Hematopoietic multipotent progenitor cell treated with erythropoietin and hydrocortisone succinate and interleukin-3 and kit ligand, for 8 days (in vitro differentiated cells): ENCODE data around the gene SPINK9.

Experiments used
- DNase-seq: peaks from one replicate; pipeline ENCODE4 v3.0.0-alpha.2; 2015

Gene SPINK9

DNA sequence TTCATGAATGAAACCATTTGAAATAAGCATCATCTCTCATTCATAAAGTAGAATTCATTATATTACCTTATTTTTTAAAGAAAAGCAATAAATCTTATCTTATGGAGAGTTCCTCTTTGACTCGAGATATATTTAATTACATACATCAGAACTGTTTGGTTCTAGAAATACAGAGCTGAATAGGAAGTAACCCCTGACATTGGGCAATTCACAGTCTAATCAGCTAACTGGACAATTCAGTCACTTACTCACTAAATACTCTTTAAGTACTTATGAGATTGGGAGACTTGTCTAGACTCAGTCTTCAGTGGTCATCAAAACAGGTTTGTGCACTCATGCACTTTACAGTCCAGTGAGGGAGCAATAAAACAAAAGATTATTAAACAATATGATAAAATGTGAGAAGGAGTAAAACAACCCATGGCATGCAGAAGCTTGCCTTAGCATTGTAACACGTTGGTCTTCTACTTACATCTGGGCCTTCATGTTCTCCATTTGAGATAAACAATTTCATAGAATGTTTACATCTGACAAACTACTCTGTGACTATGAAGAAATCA, 36.9 kb downstream of the SPINK9 start:
- no peak for DNase-seq

DNA sequence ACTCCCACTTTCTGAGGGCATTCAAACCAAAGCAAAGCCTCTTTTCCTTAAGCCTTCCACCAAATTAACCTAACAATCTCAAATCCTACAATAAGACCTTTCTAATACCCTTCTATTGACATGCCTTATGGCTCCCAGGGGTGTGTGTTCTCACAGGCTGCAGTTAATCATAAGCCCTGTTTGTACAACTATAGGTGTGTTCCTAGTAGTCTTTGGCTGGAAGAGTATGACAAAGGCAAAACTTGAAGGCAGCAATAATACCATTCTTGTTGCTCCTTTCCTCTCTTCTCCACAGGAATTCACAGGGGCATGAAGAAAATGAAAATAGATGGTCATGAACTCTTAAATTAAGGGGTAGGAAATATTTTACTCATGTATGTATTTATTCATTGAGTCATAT, 37.5 kb downstream of the SPINK9 start:
- no peak for DNase-seq

DNA sequence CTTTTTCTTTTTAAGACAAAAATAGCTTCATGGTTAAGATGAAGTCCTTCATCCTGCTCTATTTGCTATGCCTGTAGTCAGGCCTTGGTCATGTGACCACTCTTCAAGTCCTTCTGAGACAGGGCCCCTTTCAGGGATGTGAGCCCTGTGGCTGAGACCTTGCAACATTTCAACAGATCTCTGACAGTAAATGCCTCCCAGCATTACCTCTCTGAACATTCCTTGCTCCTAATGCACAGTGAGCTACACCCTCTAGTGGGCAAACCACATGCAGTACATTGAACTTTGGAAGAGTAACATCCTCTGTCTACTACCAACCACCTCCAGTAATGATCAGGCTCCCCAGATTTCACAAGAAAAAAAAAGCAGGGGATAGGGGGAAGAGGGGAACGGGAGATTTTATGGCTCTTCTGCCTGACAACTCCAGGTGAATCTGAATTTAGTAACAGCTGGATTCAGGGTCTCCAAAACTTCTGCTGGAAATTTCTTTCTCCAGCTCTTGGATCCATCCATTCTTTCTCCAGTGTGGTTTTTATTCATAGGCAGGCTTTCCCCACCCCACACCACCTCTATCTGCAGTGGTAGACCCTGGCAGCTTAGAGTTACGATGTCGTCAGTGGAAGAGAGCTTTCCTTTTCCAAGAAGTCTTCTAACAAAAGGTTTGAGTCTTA, 39.5 kb downstream of the SPINK9 start:
- DNase-seq = peak; percentile 75

DNA sequence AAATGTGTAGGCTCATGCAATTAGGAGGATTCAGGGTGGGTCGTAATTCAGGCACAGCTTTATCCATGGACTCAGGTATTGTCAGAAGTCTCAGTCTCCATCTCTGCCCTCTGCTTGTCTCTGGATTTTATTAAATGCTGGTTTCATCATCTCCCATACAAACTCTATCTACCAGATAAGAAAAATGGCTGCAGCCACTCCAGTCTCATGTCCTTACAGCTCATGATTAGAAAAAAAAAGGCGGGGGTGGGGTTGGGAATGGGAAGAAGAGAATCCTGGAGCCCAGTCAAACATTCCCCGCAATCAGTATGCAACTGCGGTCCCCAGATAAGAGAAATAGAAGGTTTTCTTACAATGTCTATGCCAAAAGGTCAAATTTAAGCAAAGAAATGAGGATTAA, 40.8 kb downstream of the SPINK9 start:
- DNase-seq = no peak

DNA sequence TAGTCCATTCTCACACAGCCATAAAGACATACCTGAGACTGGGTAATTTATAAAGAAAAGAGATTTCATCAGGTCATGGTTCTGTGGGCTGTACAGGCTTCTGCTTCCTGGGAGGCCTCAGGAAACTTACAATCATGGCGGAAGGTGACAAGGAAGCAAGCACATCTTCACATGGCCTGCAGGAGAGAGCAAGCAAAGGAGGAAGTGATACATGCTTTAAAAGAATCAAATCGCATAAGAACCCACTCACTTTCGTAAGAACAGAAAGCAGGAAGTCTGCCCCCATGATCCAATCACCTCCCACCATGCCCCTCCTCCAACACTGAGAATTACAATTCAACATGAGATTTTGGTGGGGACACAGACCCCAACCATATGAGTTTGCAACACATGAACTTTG, 43.3 kb downstream of the SPINK9 start:
- DNase-seq = no peak

DNA sequence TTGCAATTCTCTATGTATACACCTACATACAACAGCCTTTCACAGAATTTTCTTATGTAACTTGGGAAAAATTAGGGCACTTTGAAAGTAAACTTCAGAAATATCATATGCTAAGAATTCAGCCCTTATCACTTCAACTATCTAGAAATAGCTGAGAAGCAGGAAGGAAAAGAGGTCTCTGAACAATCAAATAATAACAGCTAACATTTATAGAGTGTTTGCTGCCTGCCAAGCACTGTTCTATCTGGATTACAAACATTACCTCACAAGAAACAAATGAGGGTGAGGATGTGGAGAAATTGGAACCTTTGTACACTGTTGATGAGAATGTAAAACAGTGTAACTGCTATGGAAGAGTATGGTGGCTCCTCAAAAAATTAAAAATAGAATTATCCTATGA, 44.0 kb downstream of the SPINK9 start:
- DNase-seq = no peak

DNA sequence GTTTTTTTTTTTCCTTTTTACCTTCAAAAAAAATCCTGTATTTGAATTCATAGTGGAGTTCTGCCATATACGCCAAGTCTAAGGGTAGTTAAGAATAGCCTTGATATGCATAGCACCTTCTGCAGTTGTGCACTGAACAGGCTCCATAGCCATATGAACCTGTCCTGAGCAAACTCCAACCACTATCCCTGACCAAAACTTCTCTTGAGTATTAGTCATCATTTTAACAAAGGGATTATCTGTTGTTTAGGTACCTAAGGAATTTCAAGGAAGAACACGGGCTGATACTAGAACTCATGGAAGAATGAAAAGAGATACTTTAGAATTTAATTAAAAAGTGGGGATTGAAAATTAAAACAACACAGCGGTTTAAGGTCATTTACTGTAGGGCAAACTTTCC, 46.5 kb downstream of the SPINK9 start:
- DNase-seq = no peak

DNA sequence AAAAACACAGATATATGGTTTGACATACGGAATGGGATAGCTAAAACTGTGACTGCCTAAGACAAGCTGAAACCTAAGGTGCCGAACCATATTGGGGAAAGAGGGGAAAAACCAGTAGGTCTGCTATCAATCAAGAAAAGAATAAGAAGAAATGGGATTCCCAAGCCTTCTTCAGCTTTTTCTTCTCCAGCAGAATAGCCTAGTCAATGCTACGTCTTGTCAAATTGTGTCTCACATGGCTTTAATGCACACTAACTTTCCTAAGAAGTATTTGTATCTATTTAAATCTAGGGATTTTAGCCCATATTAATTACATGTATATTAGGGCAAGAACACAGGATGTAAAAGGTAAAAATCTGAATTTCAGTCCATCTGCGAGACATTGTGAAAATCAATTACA, 47.6 kb downstream of the SPINK9 start:
- DNase-seq = peak; percentile 8

DNA sequence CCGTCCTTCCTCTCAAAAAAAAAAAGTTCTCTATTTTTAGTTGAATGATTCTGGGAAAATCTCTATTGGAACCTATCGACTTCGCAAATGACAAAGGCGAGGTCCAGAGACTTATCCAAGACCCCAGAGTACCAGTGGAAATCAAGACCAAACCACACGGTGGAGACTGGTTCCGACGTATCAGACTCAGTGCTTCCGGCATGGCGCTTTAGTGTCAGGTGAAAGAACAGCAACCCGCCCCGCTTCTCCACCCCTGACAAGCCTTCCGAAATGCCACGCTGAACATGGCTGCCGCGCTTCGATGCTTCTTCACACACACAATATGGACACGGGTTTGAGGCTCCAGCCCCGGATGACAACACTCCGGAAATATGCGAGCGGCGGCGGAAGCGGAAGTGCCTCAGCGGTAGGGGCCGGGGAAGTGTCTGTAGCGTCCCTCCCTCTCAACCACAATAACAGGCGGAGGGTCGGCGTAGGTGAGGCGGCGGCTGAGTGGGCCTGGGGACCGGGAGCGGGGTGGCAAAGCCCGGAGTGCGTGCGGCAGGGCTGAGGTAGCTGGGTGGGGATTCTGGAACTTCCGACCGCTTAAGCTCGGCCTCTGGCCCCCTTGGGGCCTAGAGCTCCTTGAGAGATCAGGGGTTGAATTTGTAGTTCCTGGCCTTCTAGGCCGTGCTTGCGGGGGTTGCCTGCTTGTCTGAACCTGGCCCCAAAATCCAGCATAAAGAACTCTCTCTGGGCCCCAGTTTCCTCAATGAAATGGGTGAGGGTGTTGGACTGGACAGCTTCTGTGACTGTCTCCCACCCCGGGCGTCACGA, 48.4 kb downstream of the SPINK9 start, which contains the start of gene FBXO38:
Gene FBXO38, plus strand, starts transcription at position 395 of the 816 bp plus-strand sequence. CDS start 10,819 bp downstream, outside the sequence.
- peak; percentile 98 for DNase-seq

DNA sequence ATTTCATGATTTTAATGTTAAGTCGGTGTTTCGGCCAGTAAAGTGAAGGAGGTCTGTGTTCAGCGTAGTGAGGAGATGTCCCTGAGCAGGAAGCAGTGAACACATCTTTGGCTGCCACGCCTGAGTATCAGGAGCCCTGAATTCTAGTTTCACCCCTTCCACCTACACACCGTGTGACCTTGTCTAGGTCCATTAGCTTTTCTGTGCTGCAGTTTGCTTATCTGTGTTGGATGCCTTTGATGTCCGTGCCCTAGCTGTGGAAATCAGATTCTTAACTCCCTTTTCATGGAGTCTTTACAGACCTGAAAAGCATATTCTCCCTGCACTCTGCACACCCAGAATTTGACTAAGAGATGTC, 49.0 kb downstream of the SPINK9 start:
- no peak for DNase-seq

DNA sequence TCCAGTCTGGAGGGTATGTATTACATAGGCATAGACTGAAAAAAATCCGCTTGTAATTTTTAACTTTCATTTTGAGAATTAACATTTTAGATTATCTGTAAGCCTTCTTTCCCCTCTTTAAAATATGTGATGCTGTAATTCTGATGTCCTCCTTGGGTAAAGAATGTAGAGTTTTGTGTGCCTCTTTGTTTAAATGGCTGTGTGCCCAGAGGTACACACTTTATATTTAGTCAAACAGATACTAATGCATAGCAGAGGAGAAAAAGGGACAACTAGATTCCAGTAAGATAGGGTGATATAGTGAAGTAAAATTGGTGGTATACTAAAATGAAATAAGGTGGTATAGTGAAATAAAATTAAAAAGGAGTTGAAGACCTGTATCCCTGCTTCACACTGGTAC, 49.7 kb downstream of the SPINK9 start:
- DNase-seq = no peak

DNA sequence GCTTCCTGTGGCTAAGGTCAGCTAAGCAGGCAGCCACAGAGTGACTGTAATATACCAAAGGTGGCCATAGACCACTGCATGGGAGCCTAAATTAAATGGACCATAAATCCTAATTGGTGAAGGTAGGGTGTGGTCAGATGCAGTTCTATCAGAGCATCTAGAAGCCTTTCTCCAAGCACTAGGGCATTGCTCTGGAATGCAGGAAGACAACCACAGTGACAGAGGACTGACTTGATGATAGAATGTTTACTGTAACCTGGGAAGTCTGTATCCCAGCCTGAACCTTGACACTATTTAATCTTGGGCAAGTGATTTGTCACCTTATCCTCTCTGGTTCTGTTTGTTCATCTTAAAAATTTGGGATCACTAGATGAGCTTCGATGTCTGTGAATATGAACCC, 50.7 kb downstream of the SPINK9 start:
- no peak for DNase-seq

DNA sequence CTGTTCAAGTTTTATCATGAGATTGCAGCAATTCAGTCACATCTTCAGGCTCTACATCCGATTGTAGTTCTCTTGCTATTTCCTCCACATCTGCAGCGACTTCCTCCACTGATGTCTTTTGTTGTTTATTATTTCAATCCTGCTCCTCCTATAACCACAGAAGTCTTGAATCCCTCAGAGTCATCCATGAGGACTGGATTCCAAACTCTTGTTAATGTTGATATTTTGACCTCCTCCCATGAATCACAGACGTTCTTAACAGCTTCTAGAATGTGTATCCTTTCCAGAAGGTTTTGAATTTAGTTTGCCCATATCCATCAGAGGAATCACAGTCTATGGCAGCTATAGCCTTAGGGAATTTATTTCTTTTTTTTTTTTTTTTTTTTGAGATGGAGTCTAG, 52.0 kb downstream of the SPINK9 start:
- no peak for DNase-seq

DNA sequence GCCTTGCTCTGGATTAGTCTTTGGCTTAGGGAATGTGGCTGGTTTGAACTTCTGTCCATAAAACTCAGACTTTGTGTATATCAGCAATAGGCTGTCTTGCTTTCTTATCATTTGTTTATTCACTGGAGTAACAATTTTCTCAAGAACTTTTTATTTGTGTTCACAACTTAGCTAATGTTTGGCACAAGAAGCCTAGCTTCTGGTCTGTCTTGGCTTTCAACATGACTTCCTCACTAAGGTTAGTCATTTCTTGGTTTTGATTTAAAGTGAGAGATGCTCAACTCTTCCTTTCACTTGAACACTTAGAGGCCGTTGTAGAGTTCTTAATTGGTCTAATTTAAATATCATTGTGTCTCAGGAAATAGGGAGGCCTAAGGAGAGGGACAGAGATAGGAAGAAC, 53.3 kb downstream of the SPINK9 start:
- no peak for DNase-seq
